SK-N-MC (cell line): Measurements from ENCODE around the gene CD302.

Source experiments
- EZH2 ChIP-seq: fragments of 200-600 bp; sonication (generic); IDR thresholded peaks from one replicate; pipeline ENCODE4 v1.6.1; 2017; ENCODE audit warnings: antibody characterized with exemption
- POLR2AphosphoS5 ChIP-seq: IDR thresholded peaks from 2 replicates; pipeline ENCODE4 v1.6.1; 2012; ENCODE audit warnings: mild to moderate bottlenecking, low read depth, low read length, borderline replicate concordance

GRCh38 chr2:159829376-159829775, 31.4 kb upstream of the CD302 start:
- no peak for TF ChIP-seq EZH2
- TF ChIP-seq POLR2AphosphoS5, result no peak
